GM19193 (cell line): Measurements from ENCODE around the gene SHBG.

Experiments used
- POLR2A ChIP-seq: IDR thresholded peaks from 4 replicates; pipeline ENCODE4 v1.6.1; 2011; ENCODE audit not compliant: insufficient read depth, insufficient read length; ENCODE audit errors: extremely low read depth

SHBG gene

DNA sequence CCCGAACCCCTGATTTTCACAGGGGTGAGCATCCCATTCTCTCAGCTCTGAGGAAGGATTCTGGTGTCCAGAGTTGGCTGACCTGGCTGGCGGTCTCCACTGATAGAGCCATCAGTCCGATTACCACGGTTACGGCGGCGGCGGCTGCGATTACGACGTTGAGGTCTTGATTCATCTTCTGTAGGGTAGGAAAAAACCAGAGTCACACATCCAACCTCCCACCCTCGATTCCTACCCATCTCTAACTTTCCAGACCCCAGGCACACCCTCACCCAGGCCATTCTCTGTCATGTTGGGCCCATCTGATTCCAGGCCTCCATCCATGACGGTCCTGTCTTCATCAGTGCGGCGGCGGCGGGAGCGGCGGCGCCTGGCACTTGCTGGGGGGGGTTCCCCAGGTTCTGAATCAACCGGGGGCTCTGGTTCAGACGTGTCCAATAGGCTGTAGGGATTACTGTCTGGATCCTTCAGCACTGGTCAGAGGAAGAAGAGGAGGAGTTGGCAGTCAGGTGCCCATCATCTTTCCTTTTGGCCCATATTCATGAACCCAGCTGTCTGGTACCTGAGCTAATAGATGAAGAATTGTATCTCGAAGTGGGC, 37.4 kb upstream of the SHBG start:
- no peak for TF ChIP-seq POLR2A

GRCh38 chr17:7593296-7593695, 36.6 kb upstream of the SHBG start:
- TF ChIP-seq POLR2A: no peak

GRCh38 chr17:7606280-7606679, 23.7 kb upstream of the SHBG start:
- TF ChIP-seq POLR2A: no peak

GRCh38 chr17:7610641-7611040, 19.3 kb upstream of the SHBG start:
- no peak for TF ChIP-seq POLR2A

DNA sequence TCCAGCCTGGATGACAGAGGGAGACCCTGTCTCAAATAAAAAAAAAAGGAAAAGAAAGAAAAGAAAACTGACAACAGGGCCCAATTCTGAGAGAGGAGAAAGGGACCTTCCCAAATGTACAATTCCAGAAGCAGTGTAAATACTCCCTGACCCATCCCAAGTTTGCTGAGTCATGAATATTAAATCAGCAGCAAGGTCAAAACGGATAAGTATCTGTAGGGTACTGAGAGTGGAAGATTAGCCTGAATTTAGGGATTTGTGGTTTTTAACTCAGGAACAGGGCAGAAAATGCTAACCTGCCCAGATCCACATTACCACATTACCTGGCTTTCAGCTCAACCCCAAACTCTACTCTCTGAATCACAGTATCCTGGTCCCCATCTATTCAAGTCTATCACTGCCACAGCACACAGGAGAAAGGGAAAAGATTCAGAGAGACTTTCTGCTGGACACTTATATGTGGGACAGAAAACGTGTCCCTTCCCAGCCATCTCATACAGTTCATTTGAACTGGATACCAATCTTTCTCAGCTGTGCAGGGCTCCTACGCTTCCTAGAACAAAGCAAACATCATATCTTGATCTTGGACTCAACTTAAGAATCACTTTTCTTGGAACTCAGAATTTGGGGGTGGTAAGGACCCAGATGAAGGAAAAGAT, 18.2 kb upstream of the SHBG start:
- TF ChIP-seq POLR2A: no peak

GRCh38 chr17:7612294-7612640, 17.7 kb upstream of the SHBG start:
- TF ChIP-seq POLR2A: no peak

DNA sequence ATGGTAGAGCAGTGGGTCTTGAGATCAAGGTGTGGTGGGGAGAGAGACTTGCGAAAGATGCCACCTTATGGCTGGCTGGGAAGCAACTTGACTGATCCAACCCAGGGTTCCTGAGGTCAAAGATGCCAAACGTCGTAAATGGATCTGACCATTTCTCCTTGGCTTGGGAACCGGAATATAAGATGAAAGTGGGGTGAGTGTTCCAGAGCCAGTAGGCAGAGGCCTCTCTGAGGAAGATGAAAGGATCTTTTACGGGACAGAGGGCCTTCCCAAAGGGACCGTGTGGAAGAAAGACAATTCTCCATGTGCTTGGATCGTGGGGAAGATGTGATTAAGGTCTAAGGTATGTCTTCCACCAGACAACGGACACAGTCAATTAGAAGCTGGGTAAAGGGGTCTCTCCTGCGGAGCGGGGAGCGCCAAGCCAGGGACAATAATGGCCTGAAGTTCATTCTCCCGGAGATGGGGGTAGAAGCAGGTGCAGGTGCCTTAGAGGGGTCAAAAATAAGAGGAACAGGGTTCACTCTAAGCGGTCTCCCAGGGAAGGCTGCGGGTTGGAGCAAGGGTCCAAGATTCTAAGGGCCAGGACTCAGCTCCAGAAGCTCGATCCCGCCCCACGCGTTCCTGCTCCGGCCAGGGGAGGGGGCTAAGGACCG, 16.0 kb upstream of the SHBG start:
- no peak for TF ChIP-seq POLR2A

- peak; percentile 60 for TF ChIP-seq POLR2A
Observed at GRCh38 chr17:7614425-7615264, 15.3 kb upstream of the SHBG start, which contains the start of gene FXR2. TSS of gene FXR2 (minus strand) at chr17:7614897. CDS start at chr17:7614532, 365 bp downstream.

DNA sequence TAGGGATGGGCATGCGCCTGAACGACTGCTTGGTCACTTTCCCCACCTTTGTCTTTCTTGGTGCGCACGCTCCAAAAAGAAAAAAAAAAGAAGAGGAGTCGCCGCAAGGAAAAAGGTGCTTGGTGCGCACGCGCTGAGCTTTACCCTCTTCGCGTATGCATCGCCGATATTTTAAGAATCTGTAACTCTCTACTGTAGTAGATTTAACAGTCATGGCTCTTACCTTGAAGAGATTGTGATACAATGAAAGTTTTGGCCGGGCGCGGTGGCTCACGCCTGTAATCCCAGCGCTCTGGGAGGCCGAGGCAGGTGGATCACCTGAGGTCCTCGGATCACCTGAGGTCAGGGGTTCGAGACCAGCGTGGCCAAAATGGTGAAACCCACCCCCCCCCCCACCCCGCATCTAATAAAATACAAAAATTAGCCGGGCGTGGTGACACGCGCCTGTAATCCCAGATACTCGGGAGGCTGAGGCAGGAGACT, 14.6 kb upstream of the SHBG start:
- peak; percentile 19 for TF ChIP-seq POLR2A

- TF ChIP-seq POLR2A: no peak
Observed at GRCh38 chr17:7618608-7619007, 11.3 kb upstream of the SHBG start.

DNA sequence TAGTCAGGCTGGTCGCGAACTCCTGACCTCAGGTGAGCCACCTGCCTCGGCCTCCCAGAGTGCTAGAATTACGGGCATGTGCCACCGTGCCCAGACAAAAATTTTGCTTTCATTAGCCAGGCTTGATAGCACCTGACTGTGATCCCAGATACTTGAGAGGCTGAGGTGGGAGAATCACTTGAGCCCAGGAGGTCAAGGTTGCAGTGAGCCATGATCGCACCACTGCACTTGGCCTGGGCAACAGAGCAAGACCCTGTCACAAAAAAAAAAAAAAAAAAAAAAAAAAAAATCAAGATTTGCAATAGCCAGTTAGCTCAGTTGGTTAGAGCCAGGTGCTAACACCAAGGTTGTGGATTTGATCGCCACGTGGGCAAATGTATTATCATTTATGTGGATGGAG, 9.1 kb upstream of the SHBG start:
- TF ChIP-seq POLR2A: no peak

GRCh38 chr17:7623661-7624060, 6.3 kb upstream of the SHBG start:
- TF ChIP-seq POLR2A: no peak

DNA sequence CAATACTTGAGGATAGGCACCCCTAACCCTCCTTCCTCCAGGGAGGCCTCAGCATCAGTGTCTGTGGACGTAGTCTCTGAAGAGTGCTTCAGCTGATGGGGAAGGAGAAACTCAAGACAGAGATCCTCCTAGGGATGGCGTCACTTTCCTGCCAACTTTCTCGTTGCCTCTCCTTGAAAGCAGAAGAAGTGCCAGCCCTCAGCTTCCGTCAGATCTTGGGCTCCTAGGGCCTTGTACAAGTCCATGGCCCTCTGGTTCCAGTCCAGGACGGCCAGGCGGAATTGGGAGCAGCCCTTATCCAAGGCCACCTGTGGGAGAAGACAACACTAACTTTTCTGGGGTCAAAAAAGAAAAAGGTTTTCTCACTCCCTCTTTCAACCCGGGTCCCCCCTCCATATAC, 3.6 kb upstream of the SHBG start:
- no peak for TF ChIP-seq POLR2A

DNA sequence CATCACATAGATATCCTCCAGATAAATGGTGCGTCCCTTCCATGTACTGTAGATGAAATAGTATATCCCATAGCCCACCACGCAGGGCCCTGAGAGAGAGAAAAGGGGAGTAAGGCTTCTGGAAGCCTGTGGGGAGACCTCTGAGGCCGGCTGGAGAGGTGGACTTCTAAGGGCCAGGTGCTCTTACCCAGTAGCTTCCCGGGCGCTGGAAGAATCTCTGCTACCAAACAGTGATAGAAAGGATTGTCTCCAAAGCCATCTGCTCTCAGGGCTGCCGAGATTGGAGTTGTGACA, 3.0 kb upstream of the SHBG start:
- no peak for TF ChIP-seq POLR2A
